Upper lobe of left lung (tissue), 4 donors: Measurements from ENCODE around the gene MAPK12.

Source experiments
- CTCF ChIP-seq, 6 experiments: fragments of 450-650 bp in 4 of 6; fragments of 200-600 bp in 2 of 6; sonication (generic) in 2 of 6; IDR thresholded peaks; one replicate each; pipeline ENCODE4 v1.5.1; 2016 to 2019; ENCODE audit warnings: antibody characterized with exemption in 6 of 6
- EP300 ChIP-seq, 4 donors: sonication (generic); formaldehyde crosslinking; IDR thresholded peaks; one replicate each; pipeline ENCODE4 v1.5.1; 2017; ENCODE audit warnings: antibody characterized with exemption in 4 of 4, control low read depth in 2 of 4
- POLR2A ChIP-seq, 4 donors: fragments of 450-650 bp; IDR thresholded peaks; one replicate each; pipeline ENCODE4 v1.5.1; 2016 to 2017; ENCODE audit warnings: antibody characterized with exemption in 4 of 4, mild to moderate bottlenecking in 2 of 4
- POLR2AphosphoS5 ChIP-seq, 2 donors: sonication (generic); formaldehyde crosslinking; IDR thresholded peaks; one replicate each; pipeline ENCODE4 v1.5.1; 2017; ENCODE audit warnings: antibody characterized with exemption in 2 of 2

GRCh38 chr22:50308986-50309600 lies 47.6 kb upstream of the MAPK12 start:
- no peak for TF ChIP-seq CTCF (IDR thresholded peaks at IDR 0.05)
- TF ChIP-seq EP300 (IDR thresholded peaks at IDR 0.05), result no peak
- TF ChIP-seq POLR2A (IDR thresholded peaks at IDR 0.05), result no peak
- no peak for TF ChIP-seq POLR2AphosphoS5 (IDR thresholded peaks at IDR 0.05)
